ENCODE results near the gene COL4A2. TPM values are rescaled to one million over a fixed set of nuclear protein-coding genes. Genes with fewer than 3 reads are reported as not detected.
A peak's percentile ranks its signal among the peaks of the same experiment; 100 is the strongest.

The COL4A2 gene
- total RNA-seq, 1 donor from 2014 or later, result 159 TPM

DNA sequence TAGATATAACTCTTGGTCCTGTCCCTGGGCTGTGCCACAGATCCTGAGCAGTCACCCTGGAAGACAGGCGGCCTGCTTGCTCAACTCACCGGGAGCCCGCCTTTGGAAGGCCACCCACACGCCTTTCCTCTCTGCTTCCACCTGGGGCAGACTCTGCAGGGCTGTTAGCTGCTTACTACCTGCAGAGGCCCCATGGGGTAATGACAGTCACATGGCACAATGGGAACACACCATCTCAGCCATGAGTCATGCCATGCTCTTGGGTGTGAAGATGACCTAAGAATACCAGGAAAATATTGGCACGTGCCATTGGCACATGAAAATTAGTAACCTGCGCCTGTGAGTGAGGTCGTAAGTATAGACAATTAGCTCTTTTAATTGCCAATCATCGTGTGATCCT lies 108.6 kb downstream of the COL4A2 start:
- H3K27ac Mint-ChIP-seq (ENCODE audit: unreplicated experiment), result no peak overlapping the region
- no peaks in the 10 kb centered on the region for H3K27me3 Mint-ChIP-seq (ENCODE audit: low read depth)
- DNase-seq (ENCODE audit: low read depth, low spot score), result no peak
- no peaks in the 10 kb centered on the region for H3K9me3 Mint-ChIP-seq
- TF ChIP-seq, protein P1, sequence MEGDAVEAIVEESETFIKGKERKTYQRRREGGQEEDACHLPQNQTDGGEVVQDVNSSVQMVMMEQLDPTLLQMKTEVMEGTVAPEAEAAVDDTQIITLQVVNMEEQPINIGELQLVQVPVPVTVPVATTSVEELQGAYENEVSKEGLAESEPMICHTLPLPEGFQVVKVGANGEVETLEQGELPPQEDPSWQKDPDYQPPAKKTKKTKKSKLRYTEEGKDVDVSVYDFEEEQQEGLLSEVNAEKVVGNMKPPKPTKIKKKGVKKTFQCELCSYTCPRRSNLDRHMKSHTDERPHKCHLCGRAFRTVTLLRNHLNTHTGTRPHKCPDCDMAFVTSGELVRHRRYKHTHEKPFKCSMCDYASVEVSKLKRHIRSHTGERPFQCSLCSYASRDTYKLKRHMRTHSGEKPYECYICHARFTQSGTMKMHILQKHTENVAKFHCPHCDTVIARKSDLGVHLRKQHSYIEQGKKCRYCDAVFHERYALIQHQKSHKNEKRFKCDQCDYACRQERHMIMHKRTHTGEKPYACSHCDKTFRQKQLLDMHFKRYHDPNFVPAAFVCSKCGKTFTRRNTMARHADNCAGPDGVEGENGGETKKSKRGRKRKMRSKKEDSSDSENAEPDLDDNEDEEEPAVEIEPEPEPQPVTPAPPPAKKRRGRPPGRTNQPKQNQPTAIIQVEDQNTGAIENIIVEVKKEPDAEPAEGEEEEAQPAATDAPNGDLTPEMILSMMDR (conservative IDR thresholded peaks at IDR 0.05), result no peak
- peaks cover 2% of the 10 kb centered on the region for H3K36me3 Mint-ChIP-seq (ENCODE audit: low read depth)
- peaks cover 17% of the 10 kb centered on the region for H3K4me1 Mint-ChIP-seq
- H3K4me3 Mint-ChIP-seq, result no peak overlapping the region

DNA sequence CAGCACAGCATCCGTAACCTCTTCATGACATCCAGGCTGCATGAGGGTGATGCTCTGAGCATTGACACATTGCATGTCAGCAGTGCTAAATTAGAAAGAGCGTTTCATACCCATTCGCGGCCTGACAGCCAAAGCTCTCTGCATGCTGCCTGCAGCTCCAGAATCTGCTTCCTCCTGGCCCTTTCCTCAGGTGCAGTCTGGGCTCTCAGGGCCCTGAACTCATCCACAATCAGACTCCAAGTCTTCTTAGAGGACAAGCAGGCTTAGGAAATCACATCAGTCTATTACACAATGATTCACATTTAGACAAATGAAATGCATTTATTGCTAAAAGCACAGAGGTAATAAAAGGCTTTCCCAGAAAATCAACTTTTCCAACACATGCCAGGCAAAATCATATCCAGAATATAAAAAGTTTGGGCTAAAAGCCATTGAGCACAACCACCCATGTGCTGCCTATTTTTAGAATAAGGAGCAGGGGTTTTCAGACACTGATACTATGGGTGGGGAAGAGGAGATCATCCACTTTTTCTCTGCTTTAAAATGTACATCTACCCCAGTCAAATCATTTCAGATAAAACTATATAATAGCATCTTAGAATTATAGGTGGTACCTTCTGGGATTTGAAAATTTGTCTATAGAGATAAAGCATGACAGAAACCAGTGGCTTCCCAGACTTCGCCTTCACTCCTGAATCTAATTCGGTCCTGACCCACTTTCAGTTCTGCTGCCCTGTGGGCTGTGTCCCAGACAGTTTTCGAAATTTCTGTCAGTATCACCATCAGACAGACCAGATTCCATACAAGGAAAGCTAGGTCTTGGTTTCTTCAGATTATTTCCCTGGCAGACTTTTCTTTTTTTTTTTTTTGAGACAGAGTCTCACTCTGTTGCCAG lies 109.3 kb downstream of the COL4A2 start:
- Mint-ChIP-seq H3K27me3 (ENCODE audit: low read depth) (no peaks in the 10 kb centered on the region), H3K4me1 (peaks cover 16% of the 10 kb centered on the region), H3K36me3 (ENCODE audit: low read depth) (peaks cover 5% of the 10 kb centered on the region), H3K9me3 (no peaks in the 10 kb centered on the region), H3K4me3 (no peak overlapping the region), H3K27ac (ENCODE audit: unreplicated experiment) (peak overlapping the region; percentile 27)
- DNase-seq (ENCODE audit: low read depth, low spot score), result no peak
- TF ChIP-seq, protein P1 (conservative IDR thresholded peaks at IDR 0.05), result no peak

DNA sequence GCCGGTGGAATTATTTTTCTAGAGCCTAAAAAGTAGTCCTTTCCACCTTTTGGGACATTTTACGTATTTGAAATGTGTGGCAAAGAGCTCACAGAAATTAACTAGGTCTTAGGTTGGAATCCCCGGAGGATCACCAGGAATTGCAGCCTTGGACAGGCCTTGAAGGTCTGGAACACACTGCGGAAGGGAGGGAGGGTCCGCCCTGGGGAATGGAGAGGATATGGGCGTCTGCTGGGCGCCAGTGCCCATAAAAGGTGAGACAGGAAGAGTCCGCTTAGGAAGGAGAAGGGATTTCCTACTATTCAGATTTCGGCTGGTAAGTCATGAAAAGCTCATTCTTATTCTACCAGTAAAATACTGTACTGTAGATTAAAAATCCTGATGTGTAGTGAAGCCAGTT lies 111.9 kb downstream of the COL4A2 start:
- Mint-ChIP-seq H3K27ac (ENCODE audit: unreplicated experiment) (no peak overlapping the region), H3K36me3 (ENCODE audit: low read depth) (peaks cover 5% of the 10 kb centered on the region), H3K27me3 (ENCODE audit: low read depth) (no peaks in the 10 kb centered on the region), H3K9me3 (no peaks in the 10 kb centered on the region), H3K4me1 (peaks cover 11% of the 10 kb centered on the region), H3K4me3 (no peak overlapping the region)
- TF ChIP-seq, protein P1 (conservative IDR thresholded peaks at IDR 0.05), result no peak
- DNase-seq (ENCODE audit: low read depth, low spot score), result no peak

- H3K4me1 Mint-ChIP-seq, result peaks cover 13% of the 10 kb centered on the region
- H3K4me3 Mint-ChIP-seq, result no peak overlapping the region
- no peak overlapping the region for H3K27ac Mint-ChIP-seq (ENCODE audit: unreplicated experiment)
These were observed 112.3 kb downstream of the COL4A2 start for GRCh38 chr13:110419381-110419791.

GRCh38 chr13:110419946-110420345 lies 112.9 kb downstream of the COL4A2 start:
- TF ChIP-seq, protein P1 (conservative IDR thresholded peaks at IDR 0.05), result no peak
- peaks cover 5% of the 10 kb centered on the region for H3K36me3 Mint-ChIP-seq (ENCODE audit: low read depth)
- H3K27me3 Mint-ChIP-seq (ENCODE audit: low read depth), result no peaks in the 10 kb centered on the region
- H3K27ac Mint-ChIP-seq (ENCODE audit: unreplicated experiment), result no peak overlapping the region
- H3K4me3 Mint-ChIP-seq, result no peak overlapping the region
- peaks cover 19% of the 10 kb centered on the region for H3K4me1 Mint-ChIP-seq
- H3K9me3 Mint-ChIP-seq, result no peaks in the 10 kb centered on the region
- DNase-seq (ENCODE audit: low read depth, low spot score), result no peak

More at GRCh38 chr13:110419381-110419791, 112.3 kb downstream of the COL4A2 start:
- Mint-ChIP-seq H3K27me3 (ENCODE audit: low read depth) (no peaks in the 10 kb centered on the region), H3K9me3 (no peaks in the 10 kb centered on the region), H3K36me3 (ENCODE audit: low read depth) (peaks cover 5% of the 10 kb centered on the region)
- TF ChIP-seq, protein P1 (conservative IDR thresholded peaks at IDR 0.05), result no peak
- no peak for DNase-seq (ENCODE audit: low read depth, low spot score)

Data from neural crest cell (in vitro differentiated cells).